Fibroblast of villous mesenchyme (primary cell): ENCODE measurements around the gene EGFLAM. TPM values are rescaled to one million over a fixed set of nuclear protein-coding genes. Genes with fewer than 3 reads are reported as not detected.

Experiments used
- DNase-seq: peaks from one replicate; pipeline ENCODE4 v3.0.0-alpha.2; 2010; ENCODE audit warnings: low read depth
- H3K4me3 ChIP-seq: 2 replicates; pipeline ENCODE4 v1.5.1; 2011; ENCODE audit warnings: low read depth, mild to moderate bottlenecking, low read length
- total RNA-seq: library from RNA; depleted of rRNA; stranded (reverse); fragments of >200 nt; gene quantifications from 2 replicates; pipeline ENCODE4 v1.2.3, GENCODE V29; 2012
- TF ChIP-seq, protein P1 (sequence below): IDR thresholded peaks from 2 replicates; pipeline ENCODE4 v1.5.1; 2012; ENCODE audit warnings: low read depth, mild to moderate bottlenecking, low read length; ENCODE audit not compliant: insufficient read depth

Gene EGFLAM
- total RNA-seq, 1 donor = 3.0 TPM

DNA sequence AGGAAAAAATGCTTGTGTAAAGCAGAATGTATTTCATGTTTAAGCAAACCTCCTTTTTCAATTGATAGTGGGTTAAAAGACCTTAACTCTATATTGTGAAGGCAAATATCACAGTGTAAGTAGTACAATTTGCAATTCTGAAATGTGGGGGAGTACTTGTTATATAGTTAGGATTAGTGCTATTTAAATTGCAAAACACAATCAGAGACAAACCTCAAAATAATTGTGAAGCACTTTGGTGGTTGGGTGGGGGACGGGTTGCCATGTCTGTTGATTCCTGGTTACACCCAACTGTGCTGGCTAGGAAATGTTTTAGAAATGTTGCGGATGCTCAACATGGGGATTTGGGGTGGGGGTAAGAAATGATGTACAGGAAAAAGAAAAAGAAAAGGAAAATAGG, 37.4 kb downstream of the EGFLAM start:
- DNase-seq = no peak
- H3K4me3 ChIP-seq = no peak overlapping the region
- TF ChIP-seq, protein P1, sequence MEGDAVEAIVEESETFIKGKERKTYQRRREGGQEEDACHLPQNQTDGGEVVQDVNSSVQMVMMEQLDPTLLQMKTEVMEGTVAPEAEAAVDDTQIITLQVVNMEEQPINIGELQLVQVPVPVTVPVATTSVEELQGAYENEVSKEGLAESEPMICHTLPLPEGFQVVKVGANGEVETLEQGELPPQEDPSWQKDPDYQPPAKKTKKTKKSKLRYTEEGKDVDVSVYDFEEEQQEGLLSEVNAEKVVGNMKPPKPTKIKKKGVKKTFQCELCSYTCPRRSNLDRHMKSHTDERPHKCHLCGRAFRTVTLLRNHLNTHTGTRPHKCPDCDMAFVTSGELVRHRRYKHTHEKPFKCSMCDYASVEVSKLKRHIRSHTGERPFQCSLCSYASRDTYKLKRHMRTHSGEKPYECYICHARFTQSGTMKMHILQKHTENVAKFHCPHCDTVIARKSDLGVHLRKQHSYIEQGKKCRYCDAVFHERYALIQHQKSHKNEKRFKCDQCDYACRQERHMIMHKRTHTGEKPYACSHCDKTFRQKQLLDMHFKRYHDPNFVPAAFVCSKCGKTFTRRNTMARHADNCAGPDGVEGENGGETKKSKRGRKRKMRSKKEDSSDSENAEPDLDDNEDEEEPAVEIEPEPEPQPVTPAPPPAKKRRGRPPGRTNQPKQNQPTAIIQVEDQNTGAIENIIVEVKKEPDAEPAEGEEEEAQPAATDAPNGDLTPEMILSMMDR = no peak

DNA sequence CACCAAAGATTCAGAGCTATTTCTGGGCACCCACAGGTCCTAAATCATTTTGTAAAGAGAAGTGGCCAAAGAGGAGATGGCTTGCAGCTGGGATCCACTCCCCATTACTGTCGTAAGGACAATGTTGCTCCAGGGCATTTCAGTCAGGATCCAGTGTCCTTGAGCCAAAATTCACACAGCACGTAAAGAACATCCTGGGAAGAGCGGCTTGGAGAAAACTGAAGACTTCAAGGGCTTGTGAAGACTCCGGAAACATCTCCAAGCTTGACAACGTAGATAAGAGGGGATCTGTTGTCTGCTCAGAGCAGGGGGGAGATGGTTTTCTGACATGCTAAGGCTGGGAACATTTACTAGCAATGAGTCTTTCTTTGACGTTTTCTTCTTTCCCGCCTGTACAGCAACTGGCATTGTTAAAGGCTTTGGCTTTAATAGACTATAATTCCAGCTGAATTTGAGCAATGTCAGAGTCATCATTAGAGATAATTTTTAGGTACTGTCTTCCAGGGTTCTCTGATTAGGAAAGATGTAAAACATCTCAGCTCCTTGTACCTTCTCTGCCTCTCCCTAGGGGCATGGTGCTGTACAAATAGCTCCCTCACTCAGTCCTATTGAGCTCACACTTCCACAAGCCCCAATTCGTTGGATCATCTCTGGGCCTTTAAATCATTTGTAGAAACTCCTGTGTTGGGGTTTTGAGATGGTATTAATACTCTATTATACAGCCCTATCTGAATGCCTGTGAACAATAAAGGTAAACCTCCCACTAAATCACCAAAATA, 39.7 kb downstream of the EGFLAM start:
- DNase-seq = peak; percentile 21
- no peak overlapping the region for H3K4me3 ChIP-seq
- TF ChIP-seq, protein P1 = no peak

DNA sequence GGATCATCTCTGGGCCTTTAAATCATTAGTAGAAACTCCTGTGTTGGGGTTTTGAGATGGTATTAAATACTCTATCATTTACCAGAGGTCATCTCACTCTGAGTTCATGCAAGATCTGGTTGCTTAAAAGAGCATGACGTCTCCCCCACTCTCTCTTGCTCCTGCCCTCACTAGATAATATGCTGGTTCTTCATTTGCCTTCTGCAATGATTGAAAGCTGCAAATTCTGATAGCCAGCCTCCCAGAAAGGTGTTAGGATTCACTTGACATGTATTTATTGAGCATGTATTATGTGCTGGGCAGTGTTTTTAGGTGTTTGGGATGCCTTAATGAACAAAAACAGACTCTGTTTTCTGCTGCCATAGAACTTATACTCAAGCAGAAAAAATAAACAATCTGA, 41.2 kb downstream of the EGFLAM start:
- DNase-seq = no peak
- TF ChIP-seq, protein P1 = no peak

DNA sequence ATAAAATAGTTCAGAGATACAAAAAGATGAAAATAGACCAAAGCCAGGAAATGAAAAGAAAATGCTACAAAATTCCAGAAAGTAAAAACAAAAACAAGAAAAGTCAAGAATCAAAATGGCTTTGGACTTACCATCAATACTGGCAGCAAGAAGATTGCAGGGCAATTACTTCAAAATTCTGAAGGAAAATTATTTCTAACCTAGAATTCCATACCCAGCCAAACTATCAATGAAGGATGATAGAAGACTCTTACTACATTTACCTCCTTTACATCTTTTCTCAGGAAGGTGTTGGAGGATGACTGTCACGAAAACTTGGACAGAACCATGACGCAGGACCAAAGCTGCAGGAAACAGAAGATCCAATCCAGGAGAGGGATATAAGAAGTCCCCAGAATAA, 46.8 kb downstream of the EGFLAM start:
- DNase-seq = no peak
- H3K4me3 ChIP-seq = no peak overlapping the region
- TF ChIP-seq, protein P1 = no peak

More for the DNA sequence above, 41.2 kb downstream of the EGFLAM start:
- H3K4me3 ChIP-seq = no peak overlapping the region

DNA sequence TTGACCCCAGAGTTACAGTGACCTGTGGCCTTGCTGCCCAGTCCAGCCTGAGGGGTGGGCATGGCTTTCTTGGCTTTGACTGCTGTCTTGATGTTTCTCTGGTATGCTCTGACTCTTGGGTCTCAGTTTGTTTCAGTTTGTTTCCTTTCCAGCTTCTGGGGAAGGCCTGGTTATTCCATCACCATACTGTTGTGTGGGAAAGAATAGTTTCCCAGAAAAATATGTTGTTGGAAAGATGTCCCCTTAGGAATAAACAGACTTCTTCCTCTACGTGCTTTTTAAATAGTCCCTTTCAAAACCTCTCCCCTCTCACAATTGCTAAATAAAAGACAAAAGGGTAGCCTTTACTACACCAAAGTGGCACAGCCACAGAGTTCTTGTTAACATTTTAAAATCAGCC, 49.5 kb downstream of the EGFLAM start:
- DNase-seq = no peak
- TF ChIP-seq, protein P1 = no peak
- H3K4me3 ChIP-seq = no peak overlapping the region

DNA sequence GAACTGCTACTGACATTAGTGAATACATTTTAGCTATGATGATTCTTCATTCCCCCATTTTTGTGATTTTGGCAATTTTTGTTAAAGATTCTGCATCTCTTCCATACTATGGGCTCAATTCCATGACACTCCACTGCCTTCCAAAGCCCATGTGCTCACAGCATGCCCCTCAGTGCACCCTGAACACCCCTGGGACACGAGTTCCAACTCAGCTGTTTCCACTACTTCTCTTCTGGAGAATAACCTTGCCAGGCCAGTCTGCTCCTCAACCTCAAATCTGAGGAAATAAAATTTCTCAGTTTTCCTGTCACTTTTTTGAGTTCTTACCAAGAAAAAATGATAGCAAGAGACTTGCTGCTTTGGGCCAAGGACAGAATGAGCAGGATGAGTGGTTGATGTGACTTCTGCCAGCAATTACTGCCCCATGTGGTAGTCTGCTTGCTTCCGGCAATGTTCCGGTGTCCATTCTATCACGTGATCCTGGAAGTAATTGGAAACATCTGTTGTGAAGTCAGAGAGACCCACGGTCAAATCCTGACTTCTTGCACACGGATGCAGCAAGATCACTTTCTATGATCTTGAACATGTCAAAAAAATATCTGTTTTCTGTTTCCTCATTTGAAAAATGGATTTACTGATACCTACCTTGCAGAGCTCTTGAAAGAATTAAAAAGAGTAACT, 58.3 kb downstream of the EGFLAM start:
- H3K4me3 ChIP-seq = no peak overlapping the region
- TF ChIP-seq, protein P1 = no peak
- peak; percentile 63 for DNase-seq

DNA sequence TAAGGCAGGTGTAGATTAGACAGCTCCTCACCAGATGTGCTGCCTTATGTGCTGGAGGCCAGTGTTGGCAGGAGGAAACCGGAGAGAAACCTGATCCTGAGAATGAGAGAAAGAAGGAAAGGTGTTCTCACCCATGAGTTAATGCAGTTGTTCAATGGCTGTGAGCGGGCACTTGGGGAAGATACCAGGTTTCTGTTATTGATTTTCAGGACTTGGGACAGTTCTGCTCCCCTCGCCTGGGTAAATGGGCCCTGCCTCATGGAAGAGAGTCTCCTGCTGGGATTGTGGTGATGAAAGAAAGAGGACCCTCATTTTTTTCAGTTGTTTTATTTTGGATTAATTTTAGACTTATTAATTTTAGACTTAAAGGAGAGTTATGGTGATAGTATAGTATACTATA, 59.5 kb downstream of the EGFLAM start:
- no peak overlapping the region for H3K4me3 ChIP-seq
- DNase-seq = no peak
- TF ChIP-seq, protein P1 = no peak
